GM23248 (cell line): ENCODE results near the gene ASH1L. TPM values are rescaled to one million over a fixed set of nuclear protein-coding genes. Genes with fewer than 3 reads are reported as not detected.

Source experiments
- DNase-seq: peaks from one replicate; pipeline ENCODE4 v3.0.0-alpha.2; 2015
- H2AFZ ChIP-seq: fragments of 200-600 bp; sonication (generic); 2 replicates; pipeline ENCODE4 v1.6.1; 2016; ENCODE audit warnings: antibody characterized with exemption
- H3F3A ChIP-seq: fragments of 200-600 bp; sonication (generic); 2 replicates; pipeline ENCODE4 v1.6.1; 2016; ENCODE audit warnings: mild to moderate bottlenecking, antibody characterized with exemption, mixed run types; ENCODE audit not compliant: insufficient read depth
- H3K27ac ChIP-seq: fragments of 200-600 bp; sonication (generic); 2 replicates; pipeline ENCODE4 v1.5.1; 2016; ENCODE audit warnings: mild to moderate bottlenecking
- H3K27me3 ChIP-seq: fragments of 200-600 bp; sonication (generic); replicated peaks from 2 replicates; pipeline ENCODE4 v1.6.1; 2016; ENCODE audit warnings: mild to moderate bottlenecking; ENCODE audit not compliant: insufficient read depth
- H3K36me3 ChIP-seq: fragments of 200-600 bp; sonication (generic); 2 replicates; pipeline ENCODE4 v1.6.1; 2016; ENCODE audit warnings: low read depth, mild to moderate bottlenecking
- H3K4me1 ChIP-seq: fragments of 200-600 bp; sonication (generic); 2 replicates; pipeline ENCODE4 v1.6.1; 2016; ENCODE audit warnings: mild to moderate bottlenecking; ENCODE audit not compliant: insufficient read depth
- H3K4me2 ChIP-seq: fragments of 200-600 bp; sonication (generic); one replicate; pipeline ENCODE4 v1.6.1; 2016; ENCODE audit warnings: mild to moderate bottlenecking; ENCODE audit not compliant: unreplicated experiment
- H3K4me3 ChIP-seq: fragments of 200-600 bp; sonication (generic); 2 replicates; pipeline ENCODE4 v1.5.1; 2016; ENCODE audit warnings: mild to moderate bottlenecking
- H3K79me2 ChIP-seq: fragments of 200-600 bp; sonication (generic); 2 replicates; pipeline ENCODE4 v1.6.1; 2016; ENCODE audit warnings: mild to moderate bottlenecking; ENCODE audit not compliant: insufficient read depth
- H3K9ac ChIP-seq: fragments of 200-600 bp; sonication (generic); 2 replicates; pipeline ENCODE4 v1.6.1; 2016; ENCODE audit warnings: mild to moderate bottlenecking
- H3K9me2 ChIP-seq: fragments of 200-600 bp; sonication (generic); 2 replicates; pipeline ENCODE4 v1.6.1; 2016; ENCODE audit warnings: mixed run types, mild to moderate bottlenecking, moderate library complexity; ENCODE audit not compliant: insufficient read depth
- H3K9me3 ChIP-seq: fragments of 200-600 bp; sonication (generic); one replicate; pipeline ENCODE4 v1.6.1; 2017; ENCODE audit warnings: low read depth
- H4K20me1 ChIP-seq: fragments of 200-600 bp; sonication (generic); 2 replicates; pipeline ENCODE4 v1.6.0; 2016; ENCODE audit not compliant: insufficient read depth
- EZH2 ChIP-seq: fragments of 200-600 bp; sonication (generic); IDR thresholded peaks from 2 replicates; pipeline ENCODE4 v1.6.1; 2018; ENCODE audit warnings: antibody characterized with exemption, mild to moderate bottlenecking; ENCODE audit not compliant: insufficient read depth, poor library complexity, severe bottlenecking
- EZH2phosphoT487 ChIP-seq: fragments of 200-600 bp; sonication (generic); IDR thresholded peaks from 2 replicates; pipeline ENCODE4 v1.6.1; 2018; ENCODE audit warnings: antibody characterized with exemption, moderate library complexity, mild to moderate bottlenecking, low read depth; ENCODE audit not compliant: insufficient read depth
- whole genome bisulfite sequencing, 2 experiments: methylation state at CpG; one replicate each; pipeline ENCODE4 v1.1.6; 2015 to 2017; ENCODE audit warnings: low lambda C conversion rate in 2 of 2, low coverage in 1 of 2; ENCODE audit errors: missing lambda C conversion rate in 2 of 2; 5-methylcytosine and 5-hydroxymethylcytosine counted together
- in situ Hi-C: fragments of 300-500 bp; cut with MboI; formaldehyde crosslinking; loops from 2 replicates; pipeline ENCODE4 v1.15.0; 2020
- microRNA counts: library from miRNA; unstranded; fragments of <30 nt; microRNA quantifications from one replicate; lab custom pipeline; 2016
- microRNA-seq: library from miRNA; unstranded; fragments of <30 nt; microRNA quantifications from one replicate; pipeline ENCODE4, GENCODE V29; 2016; ENCODE audit warnings: borderline number of aligned reads
- polyA plus RNA-seq: library from polyadenylated mRNA; unstranded; fragments of >200 nt; fragmentation: Nextera tagmentation; extraction: Ambion mirVana; gene quantifications from 2 replicates; pipeline ENCODE4 v1.2.1, GENCODE V29; 2016
- small RNA-seq: library from RNA; depleted of rRNA; stranded (forward); fragments of <200 nt; gene quantifications from one replicate; pipeline ENCODE3, GENCODE V24; 2014; ENCODE audit warnings: low read depth, low replicate concordance
- total RNA-seq: library from RNA; depleted of rRNA; stranded (reverse); fragments of >200 nt; shearing (Covaris generic); gene quantifications from 2 replicates; pipeline ENCODE4 v1.2.3, GENCODE V29; 2014; rRNA removed

Gene ASH1L
- total and polyA plus RNA-seq, 2 experiments from 2014 or later, result 15.2 to 18.2 TPM

GRCh38 chr1:155287987-155288543 lies 274.5 kb downstream of the ASH1L start:
- no peak for TF ChIP-seq EZH2phosphoT487
- no peak for TF ChIP-seq EZH2
- no peaks in the 10 kb centered on the region for H3F3A ChIP-seq
- no peak overlapping the region for H3K4me2 ChIP-seq
- no peak overlapping the region for H3K27ac ChIP-seq
- H3K9ac ChIP-seq, result no peak overlapping the region
- no peaks in the 10 kb centered on the region for H3K79me2 ChIP-seq
- H3K4me3 ChIP-seq, result no peak overlapping the region
- DNase-seq, result no peak
- no peaks in the 10 kb centered on the region for H3K36me3 ChIP-seq
- H3K9me3 ChIP-seq, result no peaks in the 10 kb centered on the region
- H4K20me1 ChIP-seq, result no peaks in the 10 kb centered on the region
- no peak overlapping the region for H2AFZ ChIP-seq
- H3K4me1 ChIP-seq, result no peaks in the 10 kb centered on the region
- H3K27me3 ChIP-seq, result no peaks in the 10 kb centered on the region
- in situ Hi-C loops, result no loop called here
- WGBS, 2 experiments, result 89 to 91% methylated on average over 18 to 21 of the region's 21 CpGs
- no peaks in the 10 kb centered on the region for H3K9me2 ChIP-seq

DNA sequence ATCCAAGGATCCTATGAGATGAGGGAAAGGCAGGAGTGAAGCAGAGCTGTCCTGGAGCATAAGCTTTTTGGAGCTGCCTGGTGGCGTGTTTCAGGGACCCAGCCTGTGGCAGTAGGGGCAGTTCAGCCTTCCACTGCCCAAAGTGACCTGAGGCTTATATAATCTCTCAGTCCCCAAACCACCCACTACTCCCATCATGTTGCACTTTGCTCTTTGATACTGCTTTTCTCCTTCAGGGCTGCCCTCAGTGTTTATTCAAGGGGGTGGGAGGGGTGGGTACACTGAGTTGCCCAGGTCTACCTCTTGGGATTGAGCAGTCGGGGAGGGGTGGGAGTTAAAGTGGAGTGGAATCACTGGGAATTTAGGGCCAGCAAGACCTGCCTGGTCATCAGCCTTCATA lies 276.1 kb downstream of the ASH1L start:
- no peak for DNase-seq
- Histone ChIP-seq H3K27ac (no peak overlapping the region), H3K4me1 (no peaks in the 10 kb centered on the region), H3K9me2 (no peaks in the 10 kb centered on the region), H3K4me2 (no peak overlapping the region), H3K9ac (no peak overlapping the region), H3K4me3 (no peak overlapping the region), H3K27me3 (no peaks in the 10 kb centered on the region), H2AFZ (no peak overlapping the region), H3K36me3 (no peaks in the 10 kb centered on the region), H3K9me3 (no peaks in the 10 kb centered on the region), H4K20me1 (no peaks in the 10 kb centered on the region), H3F3A (no peaks in the 10 kb centered on the region), H3K79me2 (no peaks in the 10 kb centered on the region)
- TF ChIP-seq EZH2 (no peak), EZH2phosphoT487 (no peak)
- WGBS, 2 experiments, result 75 to 81% methylated on average over 2 of the region's 2 CpGs
- in situ Hi-C loops, result no loop called here

DNA sequence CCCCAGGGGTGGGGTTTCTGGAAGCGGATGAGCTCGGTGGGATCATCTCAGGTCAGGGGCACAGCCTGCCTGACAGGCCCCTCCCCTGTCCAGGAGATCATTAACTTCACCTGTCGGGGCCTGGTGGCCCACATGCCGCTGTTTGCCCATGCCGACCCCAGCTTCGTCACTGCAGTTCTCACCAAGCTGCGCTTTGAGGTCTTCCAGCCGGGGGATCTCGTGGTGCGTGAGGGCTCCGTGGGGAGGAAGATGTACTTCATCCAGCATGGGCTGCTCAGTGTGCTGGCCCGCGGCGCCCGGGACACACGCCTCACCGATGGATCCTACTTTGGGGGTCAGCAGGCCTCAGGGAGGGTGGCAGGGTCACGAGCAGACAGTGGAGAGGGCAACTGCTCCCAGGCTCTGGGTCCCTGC lies 277.0 kb downstream of the ASH1L start:
- H3K79me2 ChIP-seq, result no peaks in the 10 kb centered on the region
- no peaks in the 10 kb centered on the region for H3K9me2 ChIP-seq
- H3F3A ChIP-seq, result no peaks in the 10 kb centered on the region
- in situ Hi-C loops, result no loop called here
- WGBS, 2 experiments, result 90 to 93% methylated on average over 18 of the region's 18 CpGs
- no peak overlapping the region for H3K4me2 ChIP-seq
- no peaks in the 10 kb centered on the region for H3K27me3 ChIP-seq
- no peaks in the 10 kb centered on the region for H4K20me1 ChIP-seq
- no peak overlapping the region for H2AFZ ChIP-seq
- H3K9me3 ChIP-seq, result no peaks in the 10 kb centered on the region
- H3K4me1 ChIP-seq, result no peaks in the 10 kb centered on the region
- H3K4me3 ChIP-seq, result no peak overlapping the region
- no peak overlapping the region for H3K27ac ChIP-seq
- H3K9ac ChIP-seq, result no peak overlapping the region
- no peaks in the 10 kb centered on the region for H3K36me3 ChIP-seq
- no peak for TF ChIP-seq EZH2
- no peak for TF ChIP-seq EZH2phosphoT487
- DNase-seq, result no peak

MicroRNAs encoded within 50 kb of the gene (microRNA counts, 767-probe panel; counts per million panel counts)
- microRNA hsa-miR-555 (lab: Ali Mortazavi, UCI), result 447 counts per million, percentile 86 among the panel's probes with 10 or more counts

Small RNAs within 50 kb of the gene (microRNA-seq; reads per million reads assigned to microRNA genes)
- not detected for gene MIR555

Small RNAs within 50 kb of the gene (small RNA-seq; reads per million reads assigned to genes)
- gene AL353807.4 (not detected), gene RNU6-106P (not detected), gene RNU6-1297P (not detected)

Other genes starting within 250 kb of the ASH1L start
- gene RUSC1, start 241.9 kb downstream of the ASH1L start, total RNA-seq, result 31.9 and 34.4 TPM in 2 replicates
- gene RUSC1, start 241.9 kb downstream of the ASH1L start, polyA plus RNA-seq, result 30.4 and 32.6 TPM in 2 replicates
- gene MSTO1, start 47.4 kb upstream of the ASH1L start, total RNA-seq, result 16.0 and 46.7 TPM in 2 replicates
- 39.0 and 40.6 TPM in 2 replicates for gene MSTO1, start 47.4 kb upstream of the ASH1L start, polyA plus RNA-seq
- gene YY1AP1, start 126.0 kb upstream of the ASH1L start, total RNA-seq, result 36.7 and 50.1 TPM in 2 replicates
- gene YY1AP1, start 126.0 kb upstream of the ASH1L start, polyA plus RNA-seq, result 27.0 and 28.1 TPM in 2 replicates
- 41.1 and 41.4 TPM in 2 replicates for gene DAP3, start 126.3 kb upstream of the ASH1L start, total RNA-seq
- gene DAP3, start 126.3 kb upstream of the ASH1L start, polyA plus RNA-seq, result 77.8 and 82.2 TPM in 2 replicates